Mesodermal cell (in vitro differentiated cells): Measurements from ENCODE around the gene NAV2.

Experiments
- H3K27ac ChIP-seq: 2 replicates; pipeline ENCODE4 v1.7.0; 2013; ENCODE audit warnings: mild to moderate bottlenecking, low read depth, low read length, moderate library complexity; ENCODE audit not compliant: severe bottlenecking
- H3K36me3 ChIP-seq: 2 replicates; pipeline ENCODE4 v1.7.1; 2013; ENCODE audit warnings: mild to moderate bottlenecking, low read length, moderate library complexity; ENCODE audit not compliant: control insufficient read depth, insufficient read depth
- H3K4me1 ChIP-seq: one replicate; pipeline ENCODE4 v1.7.1; 2013; ENCODE audit warnings: mild to moderate bottlenecking, low read length; ENCODE audit not compliant: insufficient read depth, control insufficient read depth, poor library complexity, severe bottlenecking
- H3K4me3 ChIP-seq: 2 replicates; pipeline ENCODE4 v1.7.0; 2013; ENCODE audit warnings: low read length, control low read depth, mild to moderate bottlenecking; ENCODE audit not compliant: insufficient read depth, poor library complexity, severe bottlenecking; ENCODE audit errors: extremely low read depth
- H3K9me3 ChIP-seq: 2 replicates; pipeline ENCODE4 v1.7.1; 2013; ENCODE audit warnings: mild to moderate bottlenecking, low read length, moderate library complexity; ENCODE audit not compliant: control insufficient read depth
- WGBS, 2 experiments: methylation state at CpG; one replicate each; pipeline ENCODE4 v1.1.5; 2013; ENCODE audit warnings: missing lambda C conversion rate in 2 of 2; ENCODE audit not compliant: insufficient coverage in 2 of 2; 5-methylcytosine and 5-hydroxymethylcytosine counted together

Gene NAV2

DNA sequence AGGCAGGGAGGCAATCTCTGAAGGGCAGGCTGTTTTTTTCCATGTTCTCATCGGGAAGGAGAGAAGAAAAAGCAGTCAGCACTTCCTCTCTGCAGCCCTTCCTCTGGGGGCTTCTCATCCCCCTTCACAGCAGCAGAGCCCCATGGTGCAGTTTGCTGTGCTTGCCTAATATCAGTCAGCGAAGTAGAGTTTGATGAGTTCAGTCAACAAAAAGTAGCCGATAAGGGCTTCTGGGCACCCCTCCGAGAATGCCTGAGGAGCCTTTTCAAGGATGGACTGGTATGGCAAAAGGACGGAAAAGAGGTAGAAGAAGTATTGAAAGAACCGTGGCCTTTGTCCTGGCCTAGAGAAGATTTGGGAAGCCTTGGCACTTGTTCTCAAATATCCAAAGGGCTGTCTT lies 55.6 kb downstream of the NAV2 start:
- peak overlapping the region; percentile 72 for H3K27ac ChIP-seq

DNA sequence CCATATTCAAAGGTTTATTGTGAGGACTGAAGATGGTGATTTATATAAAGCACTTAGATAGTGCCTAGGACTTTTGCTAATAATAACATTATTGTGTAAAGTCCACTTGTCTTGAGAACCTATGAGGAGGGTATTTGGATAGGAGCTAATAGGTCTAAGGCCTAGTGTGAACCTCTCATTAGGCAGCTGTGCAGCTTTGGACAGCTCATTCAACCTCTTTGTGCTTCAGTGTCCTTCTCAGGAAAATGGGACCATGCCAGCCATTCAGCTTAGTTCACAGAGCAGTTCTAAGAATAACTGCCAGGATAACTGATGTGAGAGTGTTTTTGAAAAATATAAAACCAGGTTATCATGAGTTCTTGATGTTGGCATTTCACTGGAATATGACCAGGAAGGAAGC lies 56.2 kb downstream of the NAV2 start:
- Histone ChIP-seq H3K9me3 (no peaks in the 10 kb centered on the region), H3K4me1 (peaks cover 26% of the 10 kb centered on the region), H3K27ac (peak overlapping the region; percentile 72), H3K4me3 (no peak overlapping the region), H3K36me3 (no peaks in the 10 kb centered on the region)

More for the DNA sequence above, 55.6 kb downstream of the NAV2 start:
- Histone ChIP-seq H3K9me3 (no peaks in the 10 kb centered on the region), H3K36me3 (no peaks in the 10 kb centered on the region), H3K4me3 (no peak overlapping the region), H3K4me1 (peaks cover 26% of the 10 kb centered on the region)
- WGBS, 2 experiments, result 85 to 89% methylated on average over 5 of the region's 6 CpGs

DNA sequence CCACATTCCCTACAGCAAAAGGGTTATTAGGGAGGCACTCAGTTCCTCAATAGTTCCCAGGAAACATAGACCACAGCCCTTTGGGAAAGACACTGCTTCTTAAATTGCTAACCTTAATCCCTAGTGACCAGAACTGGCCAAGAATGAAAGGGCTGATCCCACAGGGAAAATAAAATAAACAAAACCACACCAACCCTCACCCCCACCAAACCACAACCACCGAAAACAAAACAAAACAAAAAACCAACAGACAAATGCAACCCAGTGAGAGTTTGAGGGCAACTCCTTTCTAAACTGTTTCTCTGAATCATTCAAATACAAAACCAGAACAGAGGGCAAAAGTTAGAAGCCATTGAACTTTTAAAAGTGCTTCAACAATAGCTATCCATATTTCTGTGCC lies 57.2 kb downstream of the NAV2 start:
- Histone ChIP-seq H3K9me3 (no peaks in the 10 kb centered on the region), H3K4me1 (peaks cover 26% of the 10 kb centered on the region), H3K36me3 (no peaks in the 10 kb centered on the region), H3K27ac (peak overlapping the region; percentile 3), H3K4me3 (no peak overlapping the region)
- WGBS, 2 experiments, result no CpG with 5 or more reads among the region's 1 CpG

DNA sequence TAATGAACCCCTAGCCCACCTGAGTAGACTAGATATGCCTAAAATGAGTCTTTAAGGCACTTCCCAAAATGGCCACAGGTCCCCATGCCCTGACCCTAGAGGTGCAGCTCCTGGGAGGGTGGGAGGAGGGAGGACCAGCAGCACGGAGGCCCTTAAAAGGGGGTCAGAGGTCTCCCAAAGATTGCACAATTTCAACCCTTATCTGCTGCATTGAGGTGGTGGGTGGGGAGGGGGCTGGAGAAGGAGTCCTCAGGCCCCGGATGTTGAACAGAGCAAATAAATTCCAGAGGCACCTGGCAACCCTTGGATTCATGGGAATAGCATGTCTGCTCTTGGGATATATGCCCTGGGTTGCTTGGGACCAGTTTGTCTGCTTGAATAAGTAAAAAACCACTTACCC lies 57.6 kb downstream of the NAV2 start:
- WGBS, 2 experiments, result 60 to 80% methylated on average over 1 to 2 of the region's 2 CpGs
- no peak overlapping the region for H3K4me3 ChIP-seq
- peaks cover 2% of the 10 kb centered on the region for H3K9me3 ChIP-seq
- no peaks in the 10 kb centered on the region for H3K36me3 ChIP-seq
- H3K27ac ChIP-seq, result no peak overlapping the region
- H3K4me1 ChIP-seq, result peaks cover 26% of the 10 kb centered on the region

- H3K9me3 ChIP-seq, result peaks cover 6% of the 10 kb centered on the region
- no peak overlapping the region for H3K27ac ChIP-seq
- no peak overlapping the region for H3K4me3 ChIP-seq
- H3K36me3 ChIP-seq, result no peaks in the 10 kb centered on the region
- WGBS, 2 experiments, result 80% methylated on average over 1 of the region's 4 CpGs; no CpG with 5 or more reads in 1 of the 2 experiments
- H3K4me1 ChIP-seq, result peaks cover 26% of the 10 kb centered on the region
Measured at GRCh38 chr11:19771463-19771862, 58.8 kb downstream of the NAV2 start.

GRCh38 chr11:19772480-19772879 lies 59.8 kb downstream of the NAV2 start:
- H3K4me1 ChIP-seq, result peaks cover 22% of the 10 kb centered on the region
- no peak overlapping the region for H3K4me3 ChIP-seq
- no peaks in the 10 kb centered on the region for H3K36me3 ChIP-seq
- no peak overlapping the region for H3K27ac ChIP-seq
- peaks cover 6% of the 10 kb centered on the region for H3K9me3 ChIP-seq
- WGBS, 2 experiments, result 18% methylated on average over 4 of the region's 4 CpGs; no CpG with 5 or more reads in 1 of the 2 experiments

DNA sequence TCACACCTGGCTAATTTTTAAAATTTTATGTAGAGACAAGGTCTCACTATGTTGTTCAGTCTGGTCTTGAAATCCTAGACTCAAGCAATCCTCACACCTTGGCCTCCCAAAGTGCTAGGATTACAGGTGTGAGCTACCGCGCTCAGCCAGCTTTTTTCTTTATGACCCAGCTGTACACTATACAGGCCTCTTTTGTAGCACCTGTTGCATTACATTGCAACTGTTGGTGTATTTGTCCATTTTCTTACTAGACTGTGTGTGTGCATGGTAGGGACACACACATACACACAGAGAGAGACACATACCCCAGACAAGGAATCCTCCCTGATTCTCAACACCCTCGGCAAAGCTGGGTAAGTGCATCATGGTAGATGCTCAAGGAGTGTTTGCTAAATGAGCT lies 61.7 kb downstream of the NAV2 start:
- 100% methylated on average over 1 to 2 of the region's 3 CpGs for WGBS, 2 experiments
- Histone ChIP-seq H3K4me3 (no peak overlapping the region), H3K27ac (no peak overlapping the region), H3K4me1 (peaks cover 30% of the 10 kb centered on the region), H3K36me3 (no peaks in the 10 kb centered on the region), H3K9me3 (peaks cover 6% of the 10 kb centered on the region)

- Histone ChIP-seq H3K9me3 (peaks cover 6% of the 10 kb centered on the region), H3K4me1 (peaks cover 31% of the 10 kb centered on the region), H3K36me3 (no peaks in the 10 kb centered on the region), H3K4me3 (no peak overlapping the region), H3K27ac (no peak overlapping the region)
- 90 to 100% methylated on average over 2 of the region's 3 CpGs for WGBS, 2 experiments
Measured at GRCh38 chr11:19774817-19775580, 62.4 kb downstream of the NAV2 start.

- Histone ChIP-seq H3K27ac (no peak overlapping the region), H3K4me3 (no peak overlapping the region), H3K36me3 (no peaks in the 10 kb centered on the region), H3K9me3 (peaks cover 6% of the 10 kb centered on the region), H3K4me1 (peaks cover 29% of the 10 kb centered on the region)
- 92 to 98% methylated on average over 4 of the region's 4 CpGs for WGBS, 2 experiments
Measured at GRCh38 chr11:19775622-19776021, 63.0 kb downstream of the NAV2 start.

- 1 to 2% methylated on average over 24 to 27 of the region's 48 CpGs for WGBS, 2 experiments
- Histone ChIP-seq H3K4me3 (peak overlapping the region; percentile 54), H3K36me3 (no peaks in the 10 kb centered on the region), H3K27ac (peak overlapping the region; percentile 29), H3K4me1 (peaks cover 21% of the 10 kb centered on the region), H3K9me3 (peaks cover 6% of the 10 kb centered on the region)
Measured at GRCh38 chr11:19777039-19777376, 64.4 kb downstream of the NAV2 start.

DNA sequence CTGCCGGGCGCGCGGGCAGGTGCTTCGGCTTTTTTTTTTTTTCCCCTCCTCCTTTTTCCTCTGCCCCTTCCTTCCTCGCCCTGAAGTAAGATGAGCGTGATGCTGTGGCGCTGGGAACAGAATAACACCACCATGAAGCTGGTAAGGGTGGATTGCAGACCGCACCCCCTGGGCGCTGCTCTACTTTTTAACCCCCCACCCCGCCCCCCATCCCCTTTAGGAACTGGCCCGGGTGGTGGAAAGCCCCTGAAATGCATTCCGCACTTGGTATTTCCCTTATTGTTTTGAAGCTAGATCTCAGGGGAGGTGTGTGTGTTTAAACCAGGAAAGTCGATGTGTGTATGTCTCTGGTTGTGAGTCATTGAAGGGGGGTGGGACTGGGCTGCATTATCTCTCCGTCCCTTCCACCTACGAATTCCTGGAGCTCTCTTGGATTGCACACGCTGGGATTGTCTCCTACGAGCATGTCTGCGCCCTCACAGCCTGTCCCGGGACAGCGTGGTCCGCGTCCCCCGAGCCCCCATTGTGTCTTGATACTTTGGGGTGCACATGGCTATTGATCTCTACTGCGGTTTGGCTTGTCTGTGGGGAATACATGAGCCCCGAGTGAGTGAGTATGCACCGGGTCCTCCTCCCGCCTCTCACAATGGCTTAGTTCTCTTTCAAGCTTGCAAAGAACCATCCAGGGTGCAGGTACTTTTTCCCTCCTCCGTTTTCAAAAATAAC lies 64.9 kb downstream of the NAV2 start:
- peak overlapping the region; percentile 54 for H3K4me3 ChIP-seq
- no peaks in the 10 kb centered on the region for H3K36me3 ChIP-seq
- peaks cover 6% of the 10 kb centered on the region for H3K9me3 ChIP-seq
- H3K27ac ChIP-seq, result peak overlapping the region; percentile 29
- H3K4me1 ChIP-seq, result peaks cover 17% of the 10 kb centered on the region
- 0% methylated on average over 16 to 18 of the region's 29 CpGs for WGBS, 2 experiments
